HG03045 (cell line): ENCODE measurements around the gene TSHZ2.

Experiments
- ATAC-seq: cut with Tn5 transposase; IDR thresholded peaks from one replicate; pipeline ENCODE4 v1.9.1; 2021; ENCODE audit warnings: mild to moderate bottlenecking, moderate library complexity; ENCODE audit not compliant: unreplicated experiment

The TSHZ2 gene

DNA sequence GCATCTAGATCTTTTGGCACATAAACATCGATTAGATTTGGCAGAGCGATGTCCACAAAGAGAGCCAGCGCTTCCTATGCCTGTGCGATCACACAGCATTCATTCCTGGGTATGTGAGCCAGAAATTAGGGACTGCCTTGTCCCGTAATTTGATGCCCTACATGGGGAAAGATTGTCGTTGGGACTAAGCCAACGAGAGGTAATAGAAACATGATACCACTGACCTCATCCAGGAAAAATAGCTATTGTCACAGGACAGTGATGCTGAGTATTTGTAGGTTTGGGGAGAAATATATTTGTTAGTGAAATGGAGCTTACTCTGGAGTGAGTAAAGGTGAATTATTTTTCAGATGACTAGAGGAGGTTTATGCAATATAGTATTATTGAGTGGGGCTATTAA lies 154.0 kb downstream of the TSHZ2 start:
- no peak for ATAC-seq

GRCh38 chr20:53127027-53127426 lies 154.9 kb downstream of the TSHZ2 start:
- ATAC-seq: no peak

DNA sequence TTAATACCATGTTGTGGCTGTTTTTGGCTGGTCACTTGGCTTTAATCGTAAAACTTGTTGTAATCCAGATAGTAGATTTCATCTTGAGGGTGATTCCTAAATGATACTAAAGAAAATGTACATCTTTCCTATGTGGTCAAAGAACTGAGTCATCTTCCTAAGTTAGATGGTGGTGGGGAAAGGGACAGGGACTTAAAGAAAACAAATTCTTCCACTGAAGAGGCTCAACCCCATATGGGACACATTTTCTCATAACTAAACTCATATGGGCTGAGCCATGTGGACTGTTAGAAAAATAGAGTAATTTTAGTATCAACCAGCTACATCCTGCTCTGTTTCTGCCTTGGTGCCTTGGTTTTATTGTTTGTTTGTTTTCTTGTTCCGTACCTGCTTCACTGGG lies 155.8 kb downstream of the TSHZ2 start:
- ATAC-seq: no peak

GRCh38 chr20:53129563-53129962 lies 157.4 kb downstream of the TSHZ2 start:
- ATAC-seq: no peak

GRCh38 chr20:53130795-53131194 lies 158.6 kb downstream of the TSHZ2 start:
- no peak for ATAC-seq

DNA sequence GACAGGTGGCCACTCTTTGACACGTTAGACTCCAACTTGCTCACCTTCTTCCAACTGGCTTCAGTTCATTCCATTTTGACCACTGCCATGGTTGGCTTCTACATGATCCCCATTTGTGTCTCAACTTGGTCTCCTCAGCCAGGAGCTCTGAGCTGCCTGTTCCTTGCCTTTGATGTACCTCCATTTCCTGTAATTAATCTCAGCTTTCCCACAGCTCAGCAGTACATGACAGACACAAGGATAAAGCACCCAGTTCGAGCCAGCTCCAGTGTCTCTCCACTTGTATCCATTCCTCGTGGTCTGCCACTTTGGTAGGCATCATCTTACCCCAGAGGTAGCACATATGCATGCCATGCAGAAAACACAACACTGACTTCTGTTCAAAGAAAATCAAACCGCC lies 161.0 kb downstream of the TSHZ2 start:
- ATAC-seq: no peak

DNA sequence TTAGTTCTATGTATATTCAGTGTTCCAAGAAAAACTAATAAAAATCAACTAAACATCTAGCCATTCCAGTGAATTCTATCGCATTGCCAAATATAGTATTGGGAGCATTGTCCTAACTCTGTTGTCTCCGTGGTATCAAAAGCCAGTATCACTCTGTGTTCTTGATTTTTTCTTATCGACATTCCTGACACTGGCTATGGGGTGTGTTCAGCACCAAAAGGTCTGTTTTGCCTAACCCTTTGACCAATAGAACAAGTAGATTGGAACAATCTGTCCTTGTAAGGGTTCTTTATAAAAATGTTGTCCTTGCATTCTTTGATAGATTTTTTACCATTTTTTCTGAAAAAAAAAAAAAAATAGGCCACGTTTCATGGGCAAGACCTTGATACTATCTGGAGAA lies 161.5 kb downstream of the TSHZ2 start:
- no peak for ATAC-seq

DNA sequence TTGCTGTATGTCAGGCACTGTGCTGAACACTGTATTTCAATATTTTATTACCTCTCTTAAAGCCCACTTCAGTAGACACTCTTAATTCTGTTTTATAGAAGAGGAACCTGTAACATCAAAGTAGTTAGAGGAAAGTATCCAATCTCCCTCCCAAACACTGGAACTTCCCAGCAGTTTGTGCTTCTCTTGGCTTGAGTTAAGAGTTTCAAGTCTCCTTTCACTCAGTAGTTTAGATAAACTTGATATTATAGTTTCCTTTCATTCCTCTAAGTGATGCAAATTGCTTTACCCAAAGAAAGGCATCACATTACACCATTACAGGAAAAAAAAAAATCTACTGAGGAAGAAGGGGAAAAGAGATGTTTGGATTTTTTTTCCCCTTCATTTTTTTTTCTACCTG lies 164.3 kb downstream of the TSHZ2 start:
- no peak for ATAC-seq

DNA sequence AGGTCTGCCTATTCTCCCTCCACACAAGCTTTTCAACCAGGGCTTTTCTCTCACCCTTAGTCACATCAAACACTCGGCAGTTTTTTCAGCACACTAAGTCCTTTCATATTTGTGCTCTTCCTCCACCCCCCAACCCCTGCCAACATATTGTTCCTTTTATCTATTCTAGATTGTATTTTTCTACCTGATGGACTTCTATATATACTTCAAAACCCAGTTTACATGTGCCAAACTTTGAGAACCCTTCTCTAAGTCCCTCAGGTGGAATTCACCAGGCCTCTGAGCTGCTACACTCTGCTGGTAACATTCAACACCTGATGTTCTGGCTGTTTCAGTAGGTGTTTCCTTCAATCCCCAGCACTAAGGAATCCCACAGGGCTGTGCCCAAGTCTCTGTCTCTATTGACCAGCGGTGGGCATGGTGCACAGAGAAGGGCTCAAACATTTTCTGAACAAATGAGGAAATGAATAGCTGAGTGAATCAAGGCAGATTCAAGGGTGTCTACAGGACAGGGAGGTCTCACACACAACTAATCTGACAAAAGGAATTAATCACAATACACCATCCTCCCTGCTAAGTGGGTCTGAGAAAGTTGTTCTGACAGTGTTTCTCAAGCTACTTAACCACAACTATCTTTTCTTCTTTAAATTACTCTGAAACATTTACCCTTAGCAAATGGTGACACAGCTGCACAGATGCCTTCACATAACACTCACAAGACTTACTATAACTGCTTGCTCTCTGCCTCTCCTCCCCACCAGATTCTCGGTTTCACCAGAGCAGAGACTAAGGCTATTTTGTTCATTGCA lies 166.5 kb downstream of the TSHZ2 start:
- peak; percentile 99 for ATAC-seq

GRCh38 chr20:53141201-53142050 lies 169.3 kb downstream of the TSHZ2 start:
- ATAC-seq: no peak

DNA sequence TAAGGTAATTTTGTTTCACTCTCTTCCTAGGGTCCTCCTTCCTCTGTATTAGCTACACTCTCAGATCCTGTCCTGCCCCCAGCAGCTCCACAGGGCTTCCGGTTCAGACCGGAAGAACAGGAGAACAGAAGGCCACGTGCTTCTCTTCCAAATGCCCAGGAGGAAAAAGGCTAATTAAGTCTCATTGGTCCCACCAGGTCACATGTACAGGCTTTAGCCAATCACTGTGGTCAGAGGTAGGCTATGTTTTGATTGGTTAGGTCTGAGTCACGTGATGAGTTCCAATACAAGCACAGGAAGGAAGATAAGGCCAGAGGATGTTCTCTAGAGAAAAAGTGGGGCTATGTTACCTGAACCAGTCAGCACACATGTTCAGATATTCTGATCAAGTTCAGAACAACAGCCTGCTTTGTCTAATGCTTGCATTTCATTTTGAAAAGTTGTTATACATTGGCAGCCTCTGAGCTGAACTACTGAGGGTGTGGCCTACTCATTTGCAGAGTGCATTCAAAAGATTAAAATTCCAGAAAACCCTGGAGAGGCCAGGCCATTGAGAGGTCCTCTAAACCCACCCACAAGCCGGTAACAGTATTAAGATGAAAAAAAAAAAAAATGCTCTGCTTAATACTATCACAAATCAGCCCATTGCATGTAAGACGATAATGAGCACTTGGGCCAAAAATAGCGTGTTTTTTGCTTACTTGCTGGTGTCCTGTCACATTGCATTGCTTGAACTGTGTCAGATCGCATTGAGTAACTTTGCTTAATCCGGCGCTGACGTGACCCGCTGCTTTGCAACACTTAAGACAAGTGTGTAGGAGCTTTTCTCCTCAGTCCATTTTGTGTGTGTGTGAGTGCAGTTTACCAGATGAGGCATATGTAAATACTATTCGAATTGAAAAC lies 170.3 kb downstream of the TSHZ2 start:
- no peak for ATAC-seq

DNA sequence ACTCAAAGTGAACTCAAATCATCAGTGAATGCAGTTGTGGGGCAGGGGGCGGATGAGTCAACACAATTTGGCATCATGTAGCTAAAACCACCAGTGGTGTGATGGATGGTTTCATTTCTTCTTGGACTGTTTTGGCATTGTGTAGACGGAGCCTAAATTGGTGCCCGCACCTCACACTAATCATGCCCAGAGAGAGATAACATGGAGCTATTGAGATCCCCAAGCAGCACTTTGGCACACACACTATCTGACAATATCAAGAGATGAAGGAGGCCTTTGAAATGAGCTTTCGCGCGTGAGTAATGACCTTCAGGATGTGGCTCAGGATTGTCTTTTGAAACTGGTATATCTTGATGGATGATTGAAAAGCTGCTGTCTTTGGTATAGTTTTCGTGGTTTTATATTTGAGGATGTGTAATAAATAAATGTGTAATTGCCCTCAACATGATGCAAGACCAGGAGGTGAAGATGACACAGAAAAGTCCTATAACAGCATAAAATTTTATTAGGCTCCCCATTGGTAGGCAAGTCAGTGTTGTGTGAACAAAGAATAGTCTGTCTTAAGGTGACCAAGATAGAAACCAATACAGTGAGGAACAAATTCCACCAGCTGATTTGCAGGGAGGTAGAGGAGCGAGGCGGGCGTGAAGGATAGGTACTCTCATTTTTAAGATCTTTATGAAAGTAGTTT lies 174.2 kb downstream of the TSHZ2 start:
- no peak for ATAC-seq

GRCh38 chr20:53148771-53149147 lies 176.6 kb downstream of the TSHZ2 start:
- no peak for ATAC-seq

- ATAC-seq: no peak
These were observed 177.2 kb downstream of the TSHZ2 start for GRCh38 chr20:53149148-53149889.

DNA sequence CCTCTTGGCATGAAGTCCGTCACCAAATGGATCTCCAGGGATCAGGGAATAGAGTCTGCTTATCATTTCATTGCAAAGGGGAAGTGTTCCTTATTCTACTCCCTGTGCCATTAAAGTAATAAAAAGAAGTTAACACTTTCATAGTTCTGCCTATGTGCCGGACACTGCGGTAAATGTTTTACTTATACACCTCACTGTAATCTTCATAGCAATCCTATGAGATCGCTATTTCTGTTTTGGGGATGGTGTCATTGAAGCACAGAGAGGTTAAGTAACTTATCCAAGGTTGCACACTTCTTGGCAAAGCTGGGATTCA lies 177.7 kb downstream of the TSHZ2 start:
- no peak for ATAC-seq

- no peak for ATAC-seq
These were observed 178.4 kb downstream of the TSHZ2 start for GRCh38 chr20:53150532-53150931.

DNA sequence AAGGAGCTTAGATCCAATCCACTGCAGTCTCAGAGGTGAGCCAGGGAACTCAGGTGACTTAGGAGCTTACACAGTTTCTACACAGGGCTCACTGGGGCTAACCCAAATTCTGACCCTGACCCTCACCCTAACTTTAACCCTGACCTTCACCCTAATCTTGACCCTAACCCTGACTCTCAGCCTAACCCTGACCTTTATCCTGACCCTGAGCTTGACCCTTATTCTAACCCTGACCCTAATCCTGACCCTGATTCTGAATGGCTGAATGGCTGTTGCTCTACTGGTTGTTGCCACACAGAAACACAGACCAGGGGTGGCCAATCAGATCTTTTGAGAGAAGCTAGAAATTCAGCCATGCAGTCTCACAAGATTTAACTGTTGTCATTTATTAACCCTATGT lies 180.1 kb downstream of the TSHZ2 start:
- no peak for ATAC-seq

GRCh38 chr20:53154540-53154939 lies 182.4 kb downstream of the TSHZ2 start:
- no peak for ATAC-seq

GRCh38 chr20:53157443-53158408 lies 185.6 kb downstream of the TSHZ2 start:
- peak; percentile 48 for ATAC-seq
